DND-41 (cell line): ENCODE measurements around the gene IMP4.

Source experiments
- ATAC-seq: fragments of 200-7000 bp; cut with Tn5 transposase; 3 replicates; pipeline ENCODE4 v1.9.1; 2021; ENCODE audit warnings: low read depth; ENCODE audit not compliant: insufficient read depth
- DNase-seq: peaks from one replicate; pipeline ENCODE4 v3.0.0-alpha.2; 2020
- H2AFZ ChIP-seq: 2 replicates; pipeline ENCODE4 v1.6.0; 2012; ENCODE audit warnings: low read depth, low read length
- H3K27ac ChIP-seq: 2 replicates; pipeline ENCODE4 v1.5.1; 2012; ENCODE audit warnings: low read length, inconsistent platforms
- H3K27me3 ChIP-seq: fragments of 200-600 bp; sonication (generic); 2 replicates; pipeline ENCODE4 v1.6.0; 2012; ENCODE audit warnings: low read length, mild to moderate bottlenecking, inconsistent platforms; ENCODE audit not compliant: insufficient read depth, poor library complexity
- H3K36me3 ChIP-seq: 2 replicates; pipeline ENCODE4 v1.5.1; 2012; ENCODE audit warnings: low read length, inconsistent platforms; ENCODE audit not compliant: insufficient read depth
- H3K4me1 ChIP-seq: 2 replicates; pipeline ENCODE4 v1.5.1; 2012; ENCODE audit warnings: mild to moderate bottlenecking, low read length; ENCODE audit not compliant: insufficient read depth
- H3K4me2 ChIP-seq: 2 replicates; pipeline ENCODE4 v1.6.0; 2012; ENCODE audit warnings: mild to moderate bottlenecking, moderate library complexity, low read length, inconsistent platforms; ENCODE audit not compliant: insufficient read depth
- H3K4me3 ChIP-seq, 2 experiments: fragments of 200-600 bp in 1 of 2; shearing (Covaris generic) in 1 of 2; 2 replicates each; pipeline ENCODE4 v1.5.1; 2012 to 2016; ENCODE audit warnings: inconsistent platforms in 2 of 2, low read length in 2 of 2, mild to moderate bottlenecking in 2 of 2, low read depth in 1 of 2, moderate library complexity in 1 of 2
- H3K79me2 ChIP-seq: 2 replicates; pipeline ENCODE4 v1.6.0; 2012; ENCODE audit warnings: low read length, inconsistent platforms; ENCODE audit not compliant: insufficient read depth
- H3K9ac ChIP-seq: 2 replicates; pipeline ENCODE4 v1.6.0; 2012; ENCODE audit warnings: low read depth, mild to moderate bottlenecking, inconsistent platforms, low read length, moderate library complexity
- H3K9me3 ChIP-seq: 2 replicates; pipeline ENCODE4 v1.5.1; 2012; ENCODE audit warnings: low read length, moderate library complexity, mild to moderate bottlenecking, inconsistent platforms; ENCODE audit not compliant: insufficient read depth, severe bottlenecking
- H4K20me1 ChIP-seq: 2 replicates; pipeline ENCODE4 v1.6.0; 2012; ENCODE audit warnings: low read length; ENCODE audit not compliant: insufficient read depth
- EZH2 ChIP-seq: IDR thresholded peaks from 3 replicates; pipeline ENCODE4 v1.6.1; 2012; ENCODE audit warnings: borderline replicate concordance, low read depth, mild to moderate bottlenecking, moderate library complexity, low read length, inconsistent platforms; ENCODE audit not compliant: severe bottlenecking
- TF ChIP-seq, protein P1 (sequence below): IDR thresholded peaks from 2 replicates; pipeline ENCODE4 v1.5.1; 2012; ENCODE audit warnings: borderline replicate concordance, low read length, moderate library complexity, mild to moderate bottlenecking; ENCODE audit not compliant: poor library complexity, severe bottlenecking; ENCODE audit errors: extremely low read depth

IMP4 gene

GRCh38 chr2:130369965-130370341, 27.3 kb downstream of the IMP4 start:
- ATAC-seq (no peak), DNase-seq (no peak)
- Histone ChIP-seq H3K9me3 (no peaks in the 10 kb centered on the region), H3K4me1 (peaks cover 25% of the 10 kb centered on the region), H3K9ac (no peak overlapping the region), H3K79me2 (peaks cover 14% of the 10 kb centered on the region), H4K20me1 (no peaks in the 10 kb centered on the region), H3K27me3 (no peaks in the 10 kb centered on the region), H3K36me3 (0 out of 2 replicates have a peak, but pooled peaks cover under 1% of the 10 kb centered on the region), H3K4me3 (no peak overlapping the region), H3K27ac (no peak overlapping the region), H3K4me2 (no peak overlapping the region), H2AFZ (no peak overlapping the region)
- TF ChIP-seq EZH2, result no peak
- TF ChIP-seq, protein P1, sequence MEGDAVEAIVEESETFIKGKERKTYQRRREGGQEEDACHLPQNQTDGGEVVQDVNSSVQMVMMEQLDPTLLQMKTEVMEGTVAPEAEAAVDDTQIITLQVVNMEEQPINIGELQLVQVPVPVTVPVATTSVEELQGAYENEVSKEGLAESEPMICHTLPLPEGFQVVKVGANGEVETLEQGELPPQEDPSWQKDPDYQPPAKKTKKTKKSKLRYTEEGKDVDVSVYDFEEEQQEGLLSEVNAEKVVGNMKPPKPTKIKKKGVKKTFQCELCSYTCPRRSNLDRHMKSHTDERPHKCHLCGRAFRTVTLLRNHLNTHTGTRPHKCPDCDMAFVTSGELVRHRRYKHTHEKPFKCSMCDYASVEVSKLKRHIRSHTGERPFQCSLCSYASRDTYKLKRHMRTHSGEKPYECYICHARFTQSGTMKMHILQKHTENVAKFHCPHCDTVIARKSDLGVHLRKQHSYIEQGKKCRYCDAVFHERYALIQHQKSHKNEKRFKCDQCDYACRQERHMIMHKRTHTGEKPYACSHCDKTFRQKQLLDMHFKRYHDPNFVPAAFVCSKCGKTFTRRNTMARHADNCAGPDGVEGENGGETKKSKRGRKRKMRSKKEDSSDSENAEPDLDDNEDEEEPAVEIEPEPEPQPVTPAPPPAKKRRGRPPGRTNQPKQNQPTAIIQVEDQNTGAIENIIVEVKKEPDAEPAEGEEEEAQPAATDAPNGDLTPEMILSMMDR, result no peak

GRCh38 chr2:130370490-130370889, 27.8 kb downstream of the IMP4 start:
- H3K4me3 ChIP-seq, result no peak overlapping the region
- ATAC-seq (peak; percentile 37), DNase-seq (peak; percentile 32)
- no peak overlapping the region for H3K9ac ChIP-seq
- H3K9me3 ChIP-seq, result no peaks in the 10 kb centered on the region
- H3K27me3 ChIP-seq, result no peaks in the 10 kb centered on the region
- no peaks in the 10 kb centered on the region for H4K20me1 ChIP-seq
- H3K36me3 ChIP-seq, result 0 out of 2 replicates have a peak, but pooled peaks cover 5% of the 10 kb centered on the region
- H3K27ac ChIP-seq, result no peak overlapping the region
- H3K4me2 ChIP-seq, result no peak overlapping the region
- H2AFZ ChIP-seq, result no peak overlapping the region
- peaks cover 25% of the 10 kb centered on the region for H3K4me1 ChIP-seq
- TF ChIP-seq, protein P1, result no peak
- TF ChIP-seq EZH2, result no peak
- H3K79me2 ChIP-seq, result peaks cover 14% of the 10 kb centered on the region

DNA sequence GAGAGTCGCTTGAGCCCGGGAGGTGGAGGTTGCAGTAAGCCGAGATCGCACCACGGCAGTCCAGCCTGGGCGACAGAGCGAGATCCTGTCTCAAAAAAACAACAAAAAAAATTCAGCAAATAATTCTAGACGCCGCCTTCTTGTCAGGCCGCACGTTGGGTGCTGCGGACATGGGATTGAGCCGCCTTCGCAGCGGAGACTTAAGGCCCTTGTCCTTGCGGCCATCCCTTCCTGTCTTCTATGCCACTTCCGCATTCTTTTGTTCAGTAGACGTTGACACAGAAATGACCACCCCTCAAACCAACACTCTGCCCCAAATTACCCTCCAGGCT, 29.0 kb downstream of the IMP4 start:
- H3K27ac ChIP-seq, result peak overlapping the region; percentile 73
- ATAC-seq (no peak), DNase-seq (no peak)
- H3K27me3 ChIP-seq, result no peaks in the 10 kb centered on the region
- 0 out of 2 replicates have a peak, but pooled peaks cover 5% of the 10 kb centered on the region for H3K36me3 ChIP-seq
- peaks cover 25% of the 10 kb centered on the region for H3K4me1 ChIP-seq
- H3K9ac ChIP-seq, result peak overlapping the region; percentile 64
- peaks cover 14% of the 10 kb centered on the region for H3K79me2 ChIP-seq
- peak overlapping the region; percentile 66 for H3K4me2 ChIP-seq
- TF ChIP-seq, protein P1, result no peak
- no peak for TF ChIP-seq EZH2
- peak overlapping the region; percentile 67 for H2AFZ ChIP-seq
- H3K4me3 ChIP-seq, result peak overlapping the region; percentile 34 to 60; a peak in 3 of 4 replicates
- H3K9me3 ChIP-seq, result no peaks in the 10 kb centered on the region
- H4K20me1 ChIP-seq, result no peaks in the 10 kb centered on the region
